Measurements from ENCODE around the gene CRYAB. TPM values are rescaled to one million over a fixed set of nuclear protein-coding genes. Genes with fewer than 3 reads are reported as not detected.

CRYAB gene
- total and polyA plus RNA-seq, 7 donors, result 4,737 to 12,187 (median 9,763) TPM

- Histone ChIP-seq H3K9me3 (no peaks in the 10 kb centered on the region), H3K27ac (no peak overlapping the region), H3K4me1 (peaks cover 18% of the 10 kb centered on the region), H3K27me3 (ENCODE audit: insufficient read depth in 3 of 3, low read length in 2 of 3) (no peaks in the 10 kb centered on the region), H3K36me3 (ENCODE audit: insufficient read depth in 1 of 2, low read depth in 1 of 2) (no peaks in the 10 kb centered on the region), H3K4me3 (no peak overlapping the region)
- 84 to 93% (median 87%) methylated on average over 2 of the region's 2 CpGs for WGBS, 3 donors
- intact Hi-C loops (cut with DNase I), result loop anchor here in 1 of 2 donors (2.0 kb wide), 1 partner anchor 48 kb away; no protein-coding TSS in a partner anchor
- no peak for TF ChIP-seq CTCF (IDR thresholded peaks at IDR 0.05)
- no peak for DNase-seq
- no peak for ATAC-seq
These were observed 21.0 kb upstream of the CRYAB start for GRCh38 chr11:111932611-111932950.

- peaks cover 18% of the 10 kb centered on the region for H3K4me1 ChIP-seq
- 78 to 89% (median 83%) methylated on average over 4 of the region's 4 CpGs for WGBS, 3 donors
These were observed 18.9 kb upstream of the CRYAB start for GRCh38 chr11:111930472-111930871.

GRCh38 chr11:111926505-111927391 lies 15.2 kb upstream of the CRYAB start:
- WGBS, 3 donors, result 1% methylated on average over 40 to 47 of the region's 47 CpGs
- peak overlapping the region; percentile 91 for H3K27ac ChIP-seq
- peak; percentile 88 to 91 (median 89) for ATAC-seq
- H3K27me3 ChIP-seq (ENCODE audit: insufficient read depth in 3 of 3, low read length in 2 of 3), result no peaks in the 10 kb centered on the region
- H3K36me3 ChIP-seq (ENCODE audit: insufficient read depth in 1 of 2, low read depth in 1 of 2), result no peaks in the 10 kb centered on the region
- intact Hi-C loops (cut with DNase I), result loop anchor here in 1 of 2 donors (5.0 kb wide), 2 partner anchors 49 to 161 kb away; partner anchors contain the start of genes CFAP68, FDXACB1, SDHD and TIMM8B
- peak; percentile 95 to 99 for DNase-seq
- no peak for TF ChIP-seq CTCF (IDR thresholded peaks at IDR 0.05)
- peaks cover 41% of the 10 kb centered on the region for H3K4me1 ChIP-seq
- H3K9me3 ChIP-seq, result no peaks in the 10 kb centered on the region
- H3K4me3 ChIP-seq, result peak overlapping the region; percentile 63

More at GRCh38 chr11:111930472-111930871, 18.9 kb upstream of the CRYAB start:
- no peak overlapping the region for H3K27ac ChIP-seq
- no peaks in the 10 kb centered on the region for H3K36me3 ChIP-seq (ENCODE audit: insufficient read depth in 1 of 2, low read depth in 1 of 2)
- no peak for ATAC-seq
- H3K4me3 ChIP-seq, result no peak overlapping the region
- intact Hi-C loops (cut with DNase I), result no loop called here
- no peak for TF ChIP-seq CTCF (IDR thresholded peaks at IDR 0.05)
- DNase-seq, result no peak
- H3K27me3 ChIP-seq (ENCODE audit: insufficient read depth in 3 of 3, low read length in 2 of 3), result no peaks in the 10 kb centered on the region
- H3K9me3 ChIP-seq, result no peaks in the 10 kb centered on the region

GRCh38 chr11:111925953-111926352 lies 14.4 kb upstream of the CRYAB start:
- no peak for TF ChIP-seq CTCF (IDR thresholded peaks at IDR 0.05)
- H3K27ac ChIP-seq, result peak overlapping the region; percentile 91
- no peaks in the 10 kb centered on the region for H3K27me3 ChIP-seq (ENCODE audit: insufficient read depth in 3 of 3, low read length in 2 of 3)
- WGBS, 3 donors, result 77 to 86% (median 81%) methylated on average over 16 of the region's 16 CpGs
- H3K4me1 ChIP-seq, result peaks cover 49% of the 10 kb centered on the region
- H3K4me3 ChIP-seq, result peak overlapping the region; percentile 63
- peak in 1 of 2 donors; percentile 55 for DNase-seq
- intact Hi-C loops (cut with DNase I), result loop anchor here in 1 of 2 donors (5.0 kb wide), 2 partner anchors 49 to 161 kb away; partner anchors contain the start of genes CFAP68, FDXACB1, SDHD and TIMM8B
- no peaks in the 10 kb centered on the region for H3K9me3 ChIP-seq
- ATAC-seq, result no peak
- H3K36me3 ChIP-seq (ENCODE audit: insufficient read depth in 1 of 2, low read depth in 1 of 2), result no peaks in the 10 kb centered on the region

All from psoas muscle (tissue), 8 donors.